ENCODE data around the gene IFITM2.
"Not testable (repeated sequence)": the region's sequence is repeated elsewhere in the genome, so short reads cannot be mapped to it uniquely, and the experiment has no call there.

The IFITM2 gene

GRCh38 chr11:330307-330693, 22.7 kb downstream of the IFITM2 start:
- Mint-ChIP-seq H3K4me3 (no peak overlapping the region), H3K27ac (peak overlapping the region; percentile 44), H3K9me3 (no peaks in the 10 kb centered on the region), H3K27me3 (no peaks in the 10 kb centered on the region), H3K4me1 (ENCODE audit: low read depth) (peaks cover 64% of the 10 kb centered on the region), H3K36me3 (ENCODE audit: low read depth) (no peaks in the 10 kb centered on the region)
- peak; percentile 30 for DNase-seq

GRCh38 chr11:330694-331357, 23.2 kb downstream of the IFITM2 start:
- H3K9me3 Mint-ChIP-seq: no peaks in the 10 kb centered on the region
- peaks cover 65% of the 10 kb centered on the region for H3K4me1 Mint-ChIP-seq (ENCODE audit: low read depth)
- H3K4me3 Mint-ChIP-seq: peak overlapping the region; percentile 35
- H3K27ac Mint-ChIP-seq: peak overlapping the region; percentile 74
- H3K36me3 Mint-ChIP-seq (ENCODE audit: low read depth): no peaks in the 10 kb centered on the region
- DNase-seq: peak; percentile 42
- no peaks in the 10 kb centered on the region for H3K27me3 Mint-ChIP-seq

- Mint-ChIP-seq H3K9me3 (no peaks in the 10 kb centered on the region), H3K4me1 (ENCODE audit: low read depth) (peaks cover 65% of the 10 kb centered on the region), H3K27ac (peak overlapping the region; percentile 74), H3K36me3 (ENCODE audit: low read depth) (no peaks in the 10 kb centered on the region), H3K27me3 (no peaks in the 10 kb centered on the region), H3K4me3 (peak overlapping the region; percentile 35)
- peak; percentile 31 for DNase-seq
These were observed 23.9 kb downstream of the IFITM2 start for GRCh38 chr11:331358-332060.

- H3K27me3 Mint-ChIP-seq: no peaks in the 10 kb centered on the region
- no peak overlapping the region for H3K4me3 Mint-ChIP-seq
- H3K4me1 Mint-ChIP-seq (ENCODE audit: low read depth): peaks cover 57% of the 10 kb centered on the region
- no peak overlapping the region for H3K27ac Mint-ChIP-seq
- H3K9me3 Mint-ChIP-seq: no peaks in the 10 kb centered on the region
- DNase-seq: peak; percentile 25
- no peaks in the 10 kb centered on the region for H3K36me3 Mint-ChIP-seq (ENCODE audit: low read depth)
These were observed 25.2 kb downstream of the IFITM2 start for GRCh38 chr11:332651-333480.

GRCh38 chr11:333616-334263, 26.1 kb downstream of the IFITM2 start:
- H3K27ac Mint-ChIP-seq: not testable (repeated sequence)

GRCh38 chr11:334264-334994, 26.8 kb downstream of the IFITM2 start:
- H3K9me3 Mint-ChIP-seq: no peaks in the 10 kb centered on the region
- no peak overlapping the region for H3K4me3 Mint-ChIP-seq
- no peak overlapping the region for H3K27ac Mint-ChIP-seq

More at GRCh38 chr11:333616-334263, 26.1 kb downstream of the IFITM2 start:
- H3K36me3 Mint-ChIP-seq (ENCODE audit: low read depth); H3K4me3 Mint-ChIP-seq; H3K27me3 Mint-ChIP-seq; H3K9me3 Mint-ChIP-seq: not testable (repeated sequence)
- peak; percentile 16 for DNase-seq
- H3K4me1 Mint-ChIP-seq (ENCODE audit: low read depth): peaks cover 53% of the 10 kb centered on the region

GRCh38 chr11:335779-336658, 28.4 kb downstream of the IFITM2 start:
- H3K27me3 Mint-ChIP-seq: no peaks in the 10 kb centered on the region
- H3K27ac Mint-ChIP-seq: peak overlapping the region; percentile 1
- peak; percentile 19 for DNase-seq
- H3K4me3 Mint-ChIP-seq: no peak overlapping the region
- peaks cover 36% of the 10 kb centered on the region for H3K4me1 Mint-ChIP-seq (ENCODE audit: low read depth)
- H3K9me3 Mint-ChIP-seq: no peaks in the 10 kb centered on the region
- no peaks in the 10 kb centered on the region for H3K36me3 Mint-ChIP-seq (ENCODE audit: low read depth)

More at GRCh38 chr11:334264-334994, 26.8 kb downstream of the IFITM2 start:
- Mint-ChIP-seq H3K27me3 (no peaks in the 10 kb centered on the region), H3K36me3 (ENCODE audit: low read depth) (no peaks in the 10 kb centered on the region), H3K4me1 (ENCODE audit: low read depth) (peaks cover 48% of the 10 kb centered on the region)
- DNase-seq: peak; percentile 17

- DNase-seq: peak; percentile 17
- no peaks in the 10 kb centered on the region for H3K36me3 Mint-ChIP-seq (ENCODE audit: low read depth)
- no peak overlapping the region for H3K4me3 Mint-ChIP-seq
- no peaks in the 10 kb centered on the region for H3K27me3 Mint-ChIP-seq
- peaks cover 31% of the 10 kb centered on the region for H3K4me1 Mint-ChIP-seq (ENCODE audit: low read depth)
- peak overlapping the region; percentile 1 for H3K27ac Mint-ChIP-seq
- no peaks in the 10 kb centered on the region for H3K9me3 Mint-ChIP-seq
These were observed 29.1 kb downstream of the IFITM2 start for GRCh38 chr11:336659-337198.

- no peak overlapping the region for H3K4me3 Mint-ChIP-seq
- H3K9me3 Mint-ChIP-seq: no peaks in the 10 kb centered on the region
- peak; percentile 14 for DNase-seq
- H3K27me3 Mint-ChIP-seq: no peaks in the 10 kb centered on the region
- H3K36me3 Mint-ChIP-seq (ENCODE audit: low read depth): no peaks in the 10 kb centered on the region
- H3K27ac Mint-ChIP-seq: no peak overlapping the region
- peaks cover 29% of the 10 kb centered on the region for H3K4me1 Mint-ChIP-seq (ENCODE audit: low read depth)
These were observed 30.1 kb downstream of the IFITM2 start for GRCh38 chr11:337711-338110.

- H3K4me3 Mint-ChIP-seq: no peak overlapping the region
- H3K9me3 Mint-ChIP-seq: no peaks in the 10 kb centered on the region
- peaks cover 26% of the 10 kb centered on the region for H3K4me1 Mint-ChIP-seq (ENCODE audit: low read depth)
- no peak overlapping the region for H3K27ac Mint-ChIP-seq
- H3K36me3 Mint-ChIP-seq (ENCODE audit: low read depth): no peaks in the 10 kb centered on the region
- H3K27me3 Mint-ChIP-seq: no peaks in the 10 kb centered on the region
- DNase-seq: no peak
These were observed 32.3 kb downstream of the IFITM2 start for GRCh38 chr11:339963-340362.

- Mint-ChIP-seq H3K4me3 (no peak overlapping the region), H3K9me3 (no peaks in the 10 kb centered on the region), H3K27me3 (no peaks in the 10 kb centered on the region), H3K27ac (no peak overlapping the region), H3K36me3 (ENCODE audit: low read depth) (no peaks in the 10 kb centered on the region), H3K4me1 (ENCODE audit: low read depth) (peaks cover 22% of the 10 kb centered on the region)
- DNase-seq: no peak
These were observed 33.2 kb downstream of the IFITM2 start for GRCh38 chr11:340539-341512.

- no peak for DNase-seq
- no peak overlapping the region for H3K4me3 Mint-ChIP-seq
- no peaks in the 10 kb centered on the region for H3K36me3 Mint-ChIP-seq (ENCODE audit: low read depth)
- H3K27ac Mint-ChIP-seq: no peak overlapping the region
- peaks cover 11% of the 10 kb centered on the region for H3K4me1 Mint-ChIP-seq (ENCODE audit: low read depth)
- H3K9me3 Mint-ChIP-seq: no peaks in the 10 kb centered on the region
- no peaks in the 10 kb centered on the region for H3K27me3 Mint-ChIP-seq
These were observed 34.7 kb downstream of the IFITM2 start for GRCh38 chr11:342328-342727.

All from activated T-cell treated with anti-CD3 and anti-CD28 coated beads, Interleukin-2, amount 50 U/mL, for 24 hours (primary cell).